ENCODE results near the gene FSTL4.

- TF ChIP-seq CTCF (IDR thresholded peaks at IDR 0.05) = no peak
- TF ChIP-seq POLR2A (IDR thresholded peaks at IDR 0.05) = no peak
- no peak for TF ChIP-seq EP300 (IDR thresholded peaks at IDR 0.05)
These were observed 49.0 kb upstream of the FSTL4 start for GRCh38 chr5:133661389-133661788.

Data from ovary (tissue), 3 donors.